ENCODE measurements around the gene CIBAR2.

CIBAR2 gene

GRCh38 chr16:85112364-85112763, at the start of gene CIBAR2:
Gene CIBAR2, minus strand, starts transcription at chr16:85112472. Its CDS starts 120 bp downstream, at chr16:85112352.
- DNase-seq, result no peak

- no peak for DNase-seq
Measured at GRCh38 chr16:85159179-85159980, 47.1 kb upstream of the CIBAR2 start.

- no peak for DNase-seq
Measured at GRCh38 chr16:85158743-85159178, 46.5 kb upstream of the CIBAR2 start.

GRCh38 chr16:85157813-85158742, 45.8 kb upstream of the CIBAR2 start:
- peak; percentile 75 for DNase-seq

- no peak for DNase-seq
Measured at GRCh38 chr16:85157372-85157771, 45.1 kb upstream of the CIBAR2 start.

- no peak for DNase-seq
Measured at GRCh38 chr16:85156869-85157268, 44.6 kb upstream of the CIBAR2 start.

GRCh38 chr16:85156440-85156839, 44.2 kb upstream of the CIBAR2 start:
- DNase-seq, result no peak

- peak; percentile 90 for DNase-seq
Measured at GRCh38 chr16:85153656-85154091, 41.4 kb upstream of the CIBAR2 start.

GRCh38 chr16:85153046-85153445, 40.8 kb upstream of the CIBAR2 start:
- no peak for DNase-seq

- DNase-seq, result peak; percentile 62
Measured at GRCh38 chr16:85152414-85153030, 40.2 kb upstream of the CIBAR2 start.

GRCh38 chr16:85151603-85152413, 39.5 kb upstream of the CIBAR2 start:
- DNase-seq, result peak; percentile 57

- DNase-seq, result no peak
Measured at GRCh38 chr16:85151079-85151602, 38.9 kb upstream of the CIBAR2 start.

GRCh38 chr16:85150331-85150940, 38.2 kb upstream of the CIBAR2 start:
- DNase-seq, result no peak

GRCh38 chr16:85149776-85150175, 37.5 kb upstream of the CIBAR2 start:
- DNase-seq, result no peak

- DNase-seq, result peak; percentile 75
Measured at GRCh38 chr16:85148931-85149330, 36.7 kb upstream of the CIBAR2 start.

- no peak for DNase-seq
Measured at GRCh38 chr16:85146922-85147651, 34.8 kb upstream of the CIBAR2 start.

GRCh38 chr16:85146532-85146797, 34.2 kb upstream of the CIBAR2 start:
- no peak for DNase-seq

GRCh38 chr16:85145734-85146531, 33.7 kb upstream of the CIBAR2 start:
- no peak for DNase-seq

GRCh38 chr16:85145188-85145587, 32.9 kb upstream of the CIBAR2 start:
- DNase-seq, result no peak
